Naive B cell (primary cell): ENCODE results near the gene RGS9BP. TPM values are rescaled to one million over a fixed set of nuclear protein-coding genes. Genes with fewer than 3 reads are reported as not detected.

Experiments used
- ATAC-seq, 2 donors: fragments of 150-1000 bp; cut with Tn5 transposase; 2 replicates each; pipeline ENCODE4 v1.10.0; 2021; ENCODE audit warnings: low read depth in 2 of 2, mild to moderate bottlenecking in 2 of 2, moderate library complexity in 2 of 2
- DNase-seq: peaks from one replicate; pipeline ENCODE4 v3.0.0; 2022
- H3K27ac Mint-ChIP-seq, 6 donors: one replicate each; pipeline ENCODE4 v1.8.0; 2020 to 2022; ENCODE audit warnings: mild to moderate bottlenecking in 6 of 6, mixed read lengths in 6 of 6, moderate library complexity in 5 of 6, inconsistent platforms in 2 of 6
- H3K27me3 Mint-ChIP-seq, 3 donors: one replicate each; pipeline ENCODE4 v1.8.0; 2021 to 2022; ENCODE audit warnings: mixed read lengths in 3 of 3, mild to moderate bottlenecking in 1 of 3
- H3K36me3 Mint-ChIP-seq, 2 donors: one replicate each; pipeline ENCODE4 v1.8.0; 2020 to 2022; ENCODE audit warnings: mixed read lengths in 2 of 2, inconsistent platforms in 1 of 2, mild to moderate bottlenecking in 1 of 2
- H3K4me1 Mint-ChIP-seq, 3 donors: one replicate each; pipeline ENCODE4 v1.8.0; 2020 to 2022; ENCODE audit warnings: mixed read lengths in 3 of 3, inconsistent platforms in 1 of 3, mild to moderate bottlenecking in 1 of 3, moderate library complexity in 1 of 3
- H3K4me3 Mint-ChIP-seq, 8 donors: one replicate each; pipeline ENCODE4 v1.8.0; 2020 to 2022; ENCODE audit warnings: mild to moderate bottlenecking in 8 of 8, mixed read lengths in 8 of 8, moderate library complexity in 8 of 8, inconsistent platforms in 2 of 8
- H3K9me3 Mint-ChIP-seq, 7 donors: one replicate each; pipeline ENCODE4 v1.8.0; 2020 to 2022; ENCODE audit warnings: mixed read lengths in 7 of 7, mild to moderate bottlenecking in 5 of 7, inconsistent platforms in 2 of 7, moderate library complexity in 1 of 7
- polyA plus RNA-seq, 6 donors: library from polyadenylated mRNA; unstranded; fragments of 300-500 nt; fragmentation: Illumina TruSeq; gene quantifications; one replicate each; pipeline ENCODE4 v1.2.3, GENCODE V29; 2021; ENCODE audit warnings: low read depth in 6 of 6

The RGS9BP gene
- polyA plus RNA-seq, 6 donors from 2014 or later = not detected

DNA sequence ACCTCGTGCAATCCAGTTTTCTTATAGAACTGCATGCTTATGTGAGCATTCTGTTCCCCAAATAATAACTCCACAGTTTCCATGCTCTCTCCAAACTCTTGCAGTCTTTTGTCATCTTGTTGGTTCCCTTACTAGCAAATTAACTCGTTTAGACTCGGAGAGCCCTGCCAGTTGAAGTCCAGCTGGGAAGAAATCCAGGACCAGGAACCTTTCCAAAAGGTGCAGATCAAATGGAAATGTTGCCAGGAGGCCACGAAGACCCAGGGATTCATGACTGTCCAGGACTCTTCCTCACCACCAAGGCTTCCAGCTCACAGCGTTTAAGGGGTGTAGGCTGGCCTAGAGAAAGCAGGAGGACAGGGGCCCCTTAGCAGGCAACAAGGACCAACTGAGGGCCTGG lies 41.8 kb downstream of the RGS9BP start:
- H3K4me3 Mint-ChIP-seq = no peak overlapping the region
- no peak for DNase-seq
- peaks cover 0 to 3% (median 0%) of the 10 kb centered on the region in 7 donors for H3K9me3 Mint-ChIP-seq
- no peaks in the 10 kb centered on the region for H3K4me1 Mint-ChIP-seq
- H3K27ac Mint-ChIP-seq = no peak overlapping the region
- H3K27me3 Mint-ChIP-seq = no peaks in the 10 kb centered on the region
- H3K36me3 Mint-ChIP-seq = no peaks in the 10 kb centered on the region
- no peak for ATAC-seq

DNA sequence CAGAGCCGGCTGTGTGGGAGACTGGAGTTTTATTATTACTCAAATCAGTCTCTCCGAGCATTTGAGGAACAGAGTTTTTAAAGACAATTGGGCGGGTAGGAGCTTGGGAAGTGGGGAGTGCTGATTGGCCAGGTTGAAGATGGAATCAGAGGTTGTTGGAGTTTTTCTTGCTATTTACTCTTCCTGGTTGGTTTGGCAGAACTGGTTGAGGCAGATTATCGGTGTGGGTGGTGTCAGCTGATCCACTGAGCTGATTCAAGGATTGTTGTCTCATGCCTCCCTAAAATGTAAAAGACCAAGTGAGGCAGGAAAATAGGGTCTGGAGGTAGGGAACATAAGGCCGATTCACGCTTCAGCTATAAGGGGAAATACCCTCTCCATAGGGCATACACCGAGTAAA lies 42.6 kb downstream of the RGS9BP start:
- no peak for ATAC-seq
- Mint-ChIP-seq H3K9me3 (peaks cover 0 to 3% (median 0%) of the 10 kb centered on the region in 7 donors), H3K27ac (peak overlapping the region in 1 of 6 donors; percentile 6), H3K36me3 (no peaks in the 10 kb centered on the region), H3K4me1 (no peaks in the 10 kb centered on the region), H3K27me3 (no peaks in the 10 kb centered on the region), H3K4me3 (peak overlapping the region in 1 of 8 donors; percentile 14)
- no peak for DNase-seq

DNA sequence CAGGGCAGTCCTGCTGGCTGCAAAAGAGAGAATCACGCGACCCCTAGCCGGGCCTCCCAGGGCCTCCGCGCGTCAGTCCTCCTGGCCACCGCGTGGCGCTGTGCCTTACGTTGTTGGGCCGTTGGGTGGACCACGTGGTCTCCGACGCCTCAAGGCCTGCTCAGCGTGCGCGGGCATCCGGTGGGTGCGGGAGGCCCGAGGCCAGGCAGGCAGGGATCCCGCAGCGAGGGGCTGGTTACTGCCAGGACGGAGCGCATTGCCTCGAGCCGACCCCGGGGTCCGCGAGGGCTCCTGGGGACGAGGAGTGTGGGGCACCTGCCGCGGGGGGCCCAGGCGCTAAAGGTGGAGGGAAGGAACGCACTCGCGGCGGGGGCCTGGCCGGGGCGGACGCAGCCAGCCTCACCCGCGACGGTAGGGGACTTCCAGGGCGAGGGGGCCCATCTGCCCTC lies 44.0 kb downstream of the RGS9BP start, which contains the start of gene TDRD12:
TDRD12 (plus strand) TSS at position 157 of the 449 bp plus-strand sequence. CDS start 306 bp downstream, outside the sequence.
- Mint-ChIP-seq H3K4me1 (no peaks in the 10 kb centered on the region), H3K27ac (peak within 1 kb of the TSS in 1 of 6 donors; percentile 27), H3K4me3 (no peak within 1 kb of the TSS), H3K36me3 (no peaks in the 10 kb centered on the region), H3K27me3 (no peaks in the 10 kb centered on the region), H3K9me3 (peaks cover 0 to 3% (median 0%) of the 10 kb centered on the region in 7 donors)
- DNase-seq (no peak), ATAC-seq (no peak)

DNA sequence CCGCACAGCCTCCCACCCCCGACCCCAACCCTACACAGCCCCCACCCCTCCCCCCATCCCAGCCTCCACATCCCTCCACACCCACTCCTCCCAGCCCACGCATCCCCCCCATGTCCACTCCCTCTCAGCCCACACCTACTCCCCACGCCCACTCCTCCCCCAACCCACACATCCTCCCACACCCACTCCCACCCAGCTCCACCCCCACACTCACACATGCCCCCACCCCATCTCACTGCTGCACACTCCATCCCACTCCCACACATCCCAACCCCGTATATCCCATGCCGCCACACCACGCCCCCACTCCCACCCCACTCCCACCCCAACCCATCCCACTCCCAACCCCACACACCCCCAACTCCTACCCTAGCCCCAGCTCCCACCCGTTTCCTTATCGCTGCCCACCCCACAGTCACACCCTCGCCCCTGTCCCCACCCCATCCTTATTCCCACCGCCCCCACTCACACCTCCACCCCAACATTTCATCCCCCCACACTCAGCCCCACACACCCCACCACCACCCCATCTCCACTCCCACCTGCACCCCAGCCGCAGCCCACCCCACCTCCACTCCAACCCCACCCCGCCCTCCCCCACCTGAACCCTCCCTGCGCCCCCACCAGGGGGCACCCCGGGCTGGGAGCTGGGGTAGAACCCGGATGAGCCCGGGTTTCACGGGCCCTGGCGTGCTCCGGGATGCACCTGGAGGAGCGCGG lies 44.7 kb downstream of the RGS9BP start:
- H3K36me3 Mint-ChIP-seq = no peaks in the 10 kb centered on the region
- DNase-seq = no peak
- H3K4me1 Mint-ChIP-seq = no peaks in the 10 kb centered on the region
- peaks cover 0 to 3% (median 0%) of the 10 kb centered on the region in 7 donors for H3K9me3 Mint-ChIP-seq
- H3K27me3 Mint-ChIP-seq = no peaks in the 10 kb centered on the region
- H3K4me3 Mint-ChIP-seq = no peak overlapping the region
- H3K27ac Mint-ChIP-seq = no peak overlapping the region
- no peak for ATAC-seq

DNA sequence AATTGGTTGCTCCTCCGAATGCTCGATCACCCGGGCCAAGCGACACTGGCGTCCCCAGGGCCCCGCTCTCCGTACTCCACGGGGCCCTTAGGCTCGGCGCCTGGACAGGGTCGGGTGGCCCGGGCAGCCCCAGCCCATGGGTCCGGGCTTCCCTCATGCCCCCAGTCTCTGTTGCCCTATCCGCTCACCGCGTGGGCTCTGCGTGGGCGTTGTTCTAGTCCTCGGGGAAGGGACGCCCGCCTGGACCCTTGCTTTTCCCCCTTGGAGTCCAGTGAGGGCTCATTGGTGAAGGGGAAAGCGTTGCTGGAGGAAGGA lies 45.2 kb downstream of the RGS9BP start:
- H3K27ac Mint-ChIP-seq = no peak overlapping the region
- no peaks in the 10 kb centered on the region for H3K4me1 Mint-ChIP-seq
- peaks cover 0 to 4% (median 0%) of the 10 kb centered on the region in 7 donors for H3K9me3 Mint-ChIP-seq
- no peak for ATAC-seq
- DNase-seq = no peak
- H3K27me3 Mint-ChIP-seq = no peaks in the 10 kb centered on the region
- no peak overlapping the region for H3K4me3 Mint-ChIP-seq
- H3K36me3 Mint-ChIP-seq = no peaks in the 10 kb centered on the region

Other genes starting within 250 kb of the RGS9BP start
- gene PDCD5, start 94.7 kb upstream of the RGS9BP start, polyA plus RNA-seq = 100 to 1,000 TPM in 2 of 6 donors, 10 to 100 TPM in 4; 83.3 to 130 (median 96.5) TPM
- gene ANKRD27, start 668 bp upstream of the RGS9BP start, polyA plus RNA-seq = 10 to 100 TPM in 4 of 6 donors, 1 to 10 TPM in 2; 7.1 to 16.3 (median 11.5) TPM
- gene NUDT19, start 16.0 kb downstream of the RGS9BP start, polyA plus RNA-seq = 1 to 10 TPM; 1.4 to 3.1 (median 2.3) TPM
- gene TDRD12, start 43.9 kb downstream of the RGS9BP start, polyA plus RNA-seq = not detected
- gene SLC7A9, start 193.9 kb downstream of the RGS9BP start, polyA plus RNA-seq = not detected